Sigmoid colon (tissue), 4 donors: ENCODE results near the gene POTEJ.
"Not testable (repeated sequence)": the region's sequence is repeated elsewhere in the genome, so short reads cannot be mapped to it uniquely, and the experiment has no call there.

Source experiments
- EP300 ChIP-seq, 4 donors: sonication (generic); formaldehyde crosslinking; IDR thresholded peaks; one replicate each; pipeline ENCODE4 v1.6.1; 2017; ENCODE audit warnings: antibody characterized with exemption in 4 of 4
- POLR2A ChIP-seq, 2 donors: fragments of 450-650 bp; IDR thresholded peaks; one replicate each; pipeline ENCODE4 v1.6.1; 2016; ENCODE audit warnings: antibody characterized with exemption in 2 of 2, mild to moderate bottlenecking in 2 of 2, moderate library complexity in 2 of 2
- POLR2AphosphoS5 ChIP-seq, 4 donors: sonication (generic); formaldehyde crosslinking; IDR thresholded peaks; one replicate each; pipeline ENCODE4 v1.6.1; 2017; ENCODE audit warnings: antibody characterized with exemption in 4 of 4
- TF ChIP-seq, protein P1 (sequence below), 4 experiments: fragments of 450-650 bp in 3 of 4; fragments of 200-600 bp in 1 of 4; IDR thresholded peaks; one replicate each; pipeline ENCODE4 v1.5.1; 2016 to 2019; ENCODE audit warnings: antibody characterized with exemption in 4 of 4, mild to moderate bottlenecking in 3 of 4, moderate library complexity in 2 of 4

DNA sequence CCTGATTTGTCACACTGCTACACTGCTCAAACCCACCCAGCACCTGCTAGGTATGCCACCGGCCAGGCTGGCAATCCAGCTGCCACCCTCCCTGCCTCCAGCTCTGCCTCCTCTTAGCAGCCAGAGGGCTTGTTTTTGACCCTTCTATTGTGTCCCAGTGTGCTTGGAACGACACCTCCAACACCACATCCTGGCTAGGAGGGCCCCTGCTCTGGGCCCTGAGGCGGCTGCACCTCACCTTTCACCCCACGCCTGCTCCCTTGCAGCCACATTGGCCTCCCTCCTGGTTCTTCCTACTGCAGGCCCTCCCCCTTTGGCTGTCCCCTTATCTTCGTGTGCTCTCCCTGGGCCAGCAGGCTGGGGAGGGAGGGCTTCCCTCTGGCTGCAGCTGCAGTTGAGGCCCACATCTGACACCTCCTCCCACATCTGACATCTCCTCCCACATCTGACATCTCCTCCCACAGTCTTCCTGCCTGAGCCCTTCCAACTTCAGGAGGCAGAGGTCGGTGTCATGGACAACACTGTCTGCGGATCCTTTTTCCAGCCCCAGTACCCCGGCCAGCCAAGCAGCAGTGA is 34.9 kb upstream of the POTEJ start:
- TF ChIP-seq, protein P1, sequence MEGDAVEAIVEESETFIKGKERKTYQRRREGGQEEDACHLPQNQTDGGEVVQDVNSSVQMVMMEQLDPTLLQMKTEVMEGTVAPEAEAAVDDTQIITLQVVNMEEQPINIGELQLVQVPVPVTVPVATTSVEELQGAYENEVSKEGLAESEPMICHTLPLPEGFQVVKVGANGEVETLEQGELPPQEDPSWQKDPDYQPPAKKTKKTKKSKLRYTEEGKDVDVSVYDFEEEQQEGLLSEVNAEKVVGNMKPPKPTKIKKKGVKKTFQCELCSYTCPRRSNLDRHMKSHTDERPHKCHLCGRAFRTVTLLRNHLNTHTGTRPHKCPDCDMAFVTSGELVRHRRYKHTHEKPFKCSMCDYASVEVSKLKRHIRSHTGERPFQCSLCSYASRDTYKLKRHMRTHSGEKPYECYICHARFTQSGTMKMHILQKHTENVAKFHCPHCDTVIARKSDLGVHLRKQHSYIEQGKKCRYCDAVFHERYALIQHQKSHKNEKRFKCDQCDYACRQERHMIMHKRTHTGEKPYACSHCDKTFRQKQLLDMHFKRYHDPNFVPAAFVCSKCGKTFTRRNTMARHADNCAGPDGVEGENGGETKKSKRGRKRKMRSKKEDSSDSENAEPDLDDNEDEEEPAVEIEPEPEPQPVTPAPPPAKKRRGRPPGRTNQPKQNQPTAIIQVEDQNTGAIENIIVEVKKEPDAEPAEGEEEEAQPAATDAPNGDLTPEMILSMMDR (IDR thresholded peaks at IDR 0.05) = not testable (repeated sequence)
- TF ChIP-seq POLR2AphosphoS5, EP300, POLR2A (IDR thresholded peaks at IDR 0.05): not testable (repeated sequence)
